CD4-positive, alpha-beta T cell (primary cell): ENCODE data around the gene SDK1. TPM values are rescaled to one million over a fixed set of nuclear protein-coding genes. Genes with fewer than 3 reads are reported as not detected.

Experiments used
- ATAC-seq: fragments of 200-7000 bp; cut with Tn5 transposase; one replicate; pipeline ENCODE4 v1.10.0; 2022; ENCODE audit warnings: mild to moderate bottlenecking; ENCODE audit not compliant: poor library complexity
- CTCF ChIA-PET: fragments of 350-600 bp; sonication (Branson Sonifier 250); formaldehyde crosslinking; loops from one replicate; lab custom pipeline; 2021; ENCODE audit warnings: antibody characterized with exemption, inconsistent platforms; lab: Charles Lee
- POLR2A ChIA-PET: fragments of 350-600 bp; sonication (Branson Sonifier 250); formaldehyde crosslinking; loops from one replicate; lab custom pipeline; 2021; ENCODE audit warnings: antibody characterized with exemption, inconsistent platforms; lab: Charles Lee
- DNase-seq, 14 experiments: peaks; one replicate each; pipeline ENCODE4 v3.0.0-alpha.2; 2013 to 2020; ENCODE audit warnings: mixed read lengths in 2 of 14
- H3K27ac ChIP-seq, 2 donors: one replicate each; pipeline versions ENCODE4 v1.5.1 to v1.7.0; 2013; ENCODE audit warnings: low read length in 2 of 2, low read depth in 1 of 2, mild to moderate bottlenecking in 1 of 2
- H3K27me3 ChIP-seq, 2 experiments: 1 replicate in 1 of 2; 2 replicates in 1 of 2; pipeline versions ENCODE4 v1.6.1 to v1.7.0; 2013; ENCODE audit warnings: low read length in 2 of 2, control low read depth in 1 of 2, mild to moderate bottlenecking in 1 of 2, moderate library complexity in 1 of 2; ENCODE audit not compliant: insufficient read depth in 2 of 2, control insufficient read depth in 1 of 2
- H3K36me3 ChIP-seq: one replicate; pipeline ENCODE4 v1.6.1; 2013; ENCODE audit warnings: low read length, control low read depth; ENCODE audit not compliant: insufficient read depth
- H3K4me1 ChIP-seq: one replicate; pipeline ENCODE4 v1.6.1; 2013; ENCODE audit warnings: low read length, control low read depth; ENCODE audit not compliant: insufficient read depth
- H3K4me3 ChIP-seq: one replicate; pipeline ENCODE4 v1.5.1; 2013; ENCODE audit warnings: mild to moderate bottlenecking, low read length, moderate library complexity
- H3K9me3 ChIP-seq, 2 experiments: 1 replicate in 1 of 2; 2 replicates in 1 of 2; pipeline versions ENCODE4 v1.6.1 to v1.7.0; 2013; ENCODE audit warnings: low read length in 2 of 2, mild to moderate bottlenecking in 2 of 2, control low read depth in 1 of 2, moderate library complexity in 1 of 2; ENCODE audit not compliant: control insufficient read depth in 1 of 2, insufficient read depth in 1 of 2
- H3K27ac Mint-ChIP-seq: one replicate; pipeline ENCODE4 v1.8.0; 2020; ENCODE audit warnings: mixed read lengths
- H3K27me3 Mint-ChIP-seq: one replicate; pipeline ENCODE4 v1.8.0; 2021; ENCODE audit warnings: mixed read lengths
- H3K36me3 Mint-ChIP-seq: one replicate; pipeline ENCODE4 v1.8.0; 2021; ENCODE audit warnings: low read depth, mixed read lengths
- H3K4me1 Mint-ChIP-seq: one replicate; pipeline ENCODE4 v1.8.0; 2021; ENCODE audit warnings: low read depth, mixed read lengths
- H3K4me3 Mint-ChIP-seq: one replicate; pipeline ENCODE4 v1.8.0; 2020; ENCODE audit warnings: mild to moderate bottlenecking, mixed read lengths
- H3K9me3 Mint-ChIP-seq: one replicate; pipeline ENCODE4 v1.8.0; 2020; ENCODE audit warnings: mixed read lengths
- intact Hi-C, 2 experiments: fragments of 100-400 bp; cut with DNase I in 1 of 2; cut with micrococcal nuclease in 1 of 2; formaldehyde crosslinking; loops; one replicate each; pipeline versions ENCODE4 v1.15.1 to v1.9.0; 2023 to 2025; cut with DNase I, micrococcal nuclease
- total RNA-seq, 174 experiments: library from RNA in 2 of 174; stranded (reverse) in 2 of 174; gene quantifications; one replicate each; pipeline ENCODE4 v1.2.3 and lab custom pipeline; 2021 to 2026
- TF ChIP-seq, protein P1 (sequence below): fragments of 200-600 bp; IDR thresholded peaks from one replicate; pipeline ENCODE4 v1.8.0; 2022; ENCODE audit warnings: antibody characterized with exemption, mild to moderate bottlenecking

The SDK1 gene
- total RNA-seq, 2 experiments from 2014 or later = 1.1 to 1.3 TPM

DNA sequence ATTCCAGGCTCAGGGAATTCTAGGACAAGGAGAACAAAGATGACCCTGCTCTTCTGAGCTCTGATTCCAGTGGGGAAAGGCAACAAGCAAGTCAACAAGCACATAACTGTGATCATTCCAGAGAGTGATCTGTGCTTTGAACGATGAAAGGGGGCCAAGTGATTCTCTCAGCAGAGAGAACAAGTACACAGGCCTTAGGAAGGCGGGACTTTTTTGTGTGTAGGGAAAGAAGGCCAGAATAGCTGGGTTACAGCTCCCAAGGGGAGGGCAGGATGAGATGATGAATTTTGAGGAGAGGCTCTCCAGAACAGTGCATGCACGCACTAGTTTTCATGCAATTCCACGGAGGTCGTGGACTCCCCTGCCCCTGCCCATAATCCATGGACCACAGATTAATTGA is 565.2 kb downstream of the SDK1 start:
- H3K27ac Mint-ChIP-seq = no peak overlapping the region
- POLR2A ChIA-PET = no interaction called here
- CTCF ChIA-PET = no interaction called here
- TF ChIP-seq, protein P1, sequence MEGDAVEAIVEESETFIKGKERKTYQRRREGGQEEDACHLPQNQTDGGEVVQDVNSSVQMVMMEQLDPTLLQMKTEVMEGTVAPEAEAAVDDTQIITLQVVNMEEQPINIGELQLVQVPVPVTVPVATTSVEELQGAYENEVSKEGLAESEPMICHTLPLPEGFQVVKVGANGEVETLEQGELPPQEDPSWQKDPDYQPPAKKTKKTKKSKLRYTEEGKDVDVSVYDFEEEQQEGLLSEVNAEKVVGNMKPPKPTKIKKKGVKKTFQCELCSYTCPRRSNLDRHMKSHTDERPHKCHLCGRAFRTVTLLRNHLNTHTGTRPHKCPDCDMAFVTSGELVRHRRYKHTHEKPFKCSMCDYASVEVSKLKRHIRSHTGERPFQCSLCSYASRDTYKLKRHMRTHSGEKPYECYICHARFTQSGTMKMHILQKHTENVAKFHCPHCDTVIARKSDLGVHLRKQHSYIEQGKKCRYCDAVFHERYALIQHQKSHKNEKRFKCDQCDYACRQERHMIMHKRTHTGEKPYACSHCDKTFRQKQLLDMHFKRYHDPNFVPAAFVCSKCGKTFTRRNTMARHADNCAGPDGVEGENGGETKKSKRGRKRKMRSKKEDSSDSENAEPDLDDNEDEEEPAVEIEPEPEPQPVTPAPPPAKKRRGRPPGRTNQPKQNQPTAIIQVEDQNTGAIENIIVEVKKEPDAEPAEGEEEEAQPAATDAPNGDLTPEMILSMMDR = no peak
- no peak overlapping the region for H3K27ac ChIP-seq
- H3K4me1 ChIP-seq = no peaks in the 10 kb centered on the region
- ATAC-seq (no peak), DNase-seq (no peak)
- H3K36me3 Mint-ChIP-seq = no peaks in the 10 kb centered on the region
- H3K9me3 Mint-ChIP-seq = no peaks in the 10 kb centered on the region
- no peaks in the 10 kb centered on the region for H3K9me3 ChIP-seq
- H3K4me3 ChIP-seq = no peak overlapping the region
- no peak overlapping the region for H3K4me3 Mint-ChIP-seq
- intact Hi-C loops = no loop called here
- H3K27me3 Mint-ChIP-seq = no peaks in the 10 kb centered on the region
- H3K4me1 Mint-ChIP-seq = no peaks in the 10 kb centered on the region
- H3K36me3 ChIP-seq = no peaks in the 10 kb centered on the region
- H3K27me3 ChIP-seq = no peaks in the 10 kb centered on the region

DNA sequence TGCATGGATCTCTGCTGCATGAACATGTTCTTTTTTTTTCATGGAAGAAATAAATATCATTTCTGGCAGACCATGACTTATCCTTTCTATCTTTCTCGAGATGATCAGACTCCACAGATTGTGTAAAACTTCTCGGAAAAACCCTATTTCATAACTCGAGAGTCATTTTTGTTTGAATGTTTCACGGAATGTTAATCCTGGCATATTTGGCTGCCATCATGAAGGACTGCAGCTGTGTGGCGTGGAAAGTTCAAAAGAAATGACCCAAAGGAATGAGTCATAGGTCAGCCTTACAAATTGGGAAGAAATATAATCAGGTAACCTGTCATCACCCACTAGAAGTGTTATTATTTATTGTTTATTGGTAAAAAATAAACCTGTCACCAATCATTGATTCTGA is 566.8 kb downstream of the SDK1 start:
- Histone ChIP-seq H3K27ac (no peak overlapping the region), H3K27me3 (no peaks in the 10 kb centered on the region), H3K4me3 (no peak overlapping the region), H3K4me1 (no peaks in the 10 kb centered on the region), H3K36me3 (no peaks in the 10 kb centered on the region), H3K9me3 (no peaks in the 10 kb centered on the region)
- POLR2A ChIA-PET = no interaction called here
- TF ChIP-seq, protein P1 = no peak
- intact Hi-C loops = no loop called here
- Mint-ChIP-seq H3K27ac (no peak overlapping the region), H3K9me3 (no peaks in the 10 kb centered on the region), H3K4me3 (no peak overlapping the region), H3K4me1 (no peaks in the 10 kb centered on the region), H3K27me3 (no peaks in the 10 kb centered on the region), H3K36me3 (no peaks in the 10 kb centered on the region)
- ATAC-seq (no peak), DNase-seq (no peak)
- CTCF ChIA-PET = no interaction called here

DNA sequence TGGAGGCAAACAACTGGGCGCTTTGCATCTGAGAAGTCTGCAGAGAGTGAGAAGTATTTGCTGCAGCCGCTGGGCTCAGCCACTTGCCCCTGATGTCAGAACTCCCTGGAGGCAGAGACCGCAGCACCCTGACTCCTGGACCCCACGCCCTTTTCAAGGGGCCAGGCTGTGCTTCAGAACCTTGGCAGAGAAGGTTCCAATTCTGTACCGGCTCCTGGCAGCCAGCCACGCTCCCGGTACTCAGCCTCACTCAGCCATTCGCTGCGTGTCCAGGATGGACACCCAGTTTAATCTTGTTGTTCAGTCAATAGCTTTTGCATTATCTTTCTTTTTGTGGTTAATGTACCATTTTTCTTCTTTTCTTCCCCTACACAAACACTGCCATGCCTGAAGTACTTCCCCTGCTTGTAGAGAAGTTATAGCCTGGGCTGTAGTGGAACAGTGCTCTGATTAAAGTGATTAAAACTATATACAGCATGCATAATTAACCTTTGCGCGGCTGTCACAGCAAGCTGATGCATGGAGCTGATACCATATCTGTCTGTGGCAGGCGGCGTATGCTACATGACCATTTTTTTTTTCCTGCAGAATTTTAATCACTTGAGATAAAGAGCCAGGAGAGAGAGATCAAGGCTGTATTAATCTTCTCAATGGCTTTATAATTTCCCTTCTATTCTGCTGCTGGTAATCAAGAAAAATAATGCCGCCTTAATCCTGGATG is 578.5 kb downstream of the SDK1 start:
- H3K9me3 Mint-ChIP-seq = peaks cover under 1% of the 10 kb centered on the region
- H3K27me3 Mint-ChIP-seq = peaks cover 17% of the 10 kb centered on the region
- Histone ChIP-seq H3K27me3 (peaks cover 0 to 14% of the 10 kb centered on the region in 2 experiments), H3K4me1 (no peaks in the 10 kb centered on the region), H3K4me3 (no peak overlapping the region), H3K9me3 (no peaks in the 10 kb centered on the region), H3K36me3 (no peaks in the 10 kb centered on the region), H3K27ac (no peak overlapping the region)
- no peaks in the 10 kb centered on the region for H3K4me1 Mint-ChIP-seq
- intact Hi-C loops = no loop called here
- TF ChIP-seq, protein P1 = no peak
- ATAC-seq (no peak), DNase-seq (no peak)
- POLR2A ChIA-PET = no interaction called here
- no peaks in the 10 kb centered on the region for H3K36me3 Mint-ChIP-seq
- H3K27ac Mint-ChIP-seq = no peak overlapping the region
- no peak overlapping the region for H3K4me3 Mint-ChIP-seq
- CTCF ChIA-PET = no interaction called here
